Activated CD4-positive, CD25-positive, alpha-beta regulatory T cell treated with anti-CD3 and anti-CD28 coated beads, Interleukin-2, amount 50 U/mL, for 24 hours (primary cell): ENCODE results near the gene APOL3.
"Not testable (repeated sequence)": the region's sequence is repeated elsewhere in the genome, so short reads cannot be mapped to it uniquely, and the experiment has no call there.

Source experiments
- ATAC-seq, 2 donors: fragments of 150-1000 bp; cut with Tn5 transposase; one replicate each; pipeline ENCODE4 v1.10.0; 2021; ENCODE audit warnings: mild to moderate bottlenecking in 1 of 2, moderate library complexity in 1 of 2

Gene APOL3, protein sequence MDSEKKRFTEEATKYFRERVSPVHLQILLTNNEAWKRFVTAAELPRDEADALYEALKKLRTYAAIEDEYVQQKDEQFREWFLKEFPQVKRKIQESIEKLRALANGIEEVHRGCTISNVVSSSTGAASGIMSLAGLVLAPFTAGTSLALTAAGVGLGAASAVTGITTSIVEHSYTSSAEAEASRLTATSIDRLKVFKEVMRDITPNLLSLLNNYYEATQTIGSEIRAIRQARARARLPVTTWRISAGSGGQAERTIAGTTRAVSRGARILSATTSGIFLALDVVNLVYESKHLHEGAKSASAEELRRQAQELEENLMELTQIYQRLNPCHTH

DNA sequence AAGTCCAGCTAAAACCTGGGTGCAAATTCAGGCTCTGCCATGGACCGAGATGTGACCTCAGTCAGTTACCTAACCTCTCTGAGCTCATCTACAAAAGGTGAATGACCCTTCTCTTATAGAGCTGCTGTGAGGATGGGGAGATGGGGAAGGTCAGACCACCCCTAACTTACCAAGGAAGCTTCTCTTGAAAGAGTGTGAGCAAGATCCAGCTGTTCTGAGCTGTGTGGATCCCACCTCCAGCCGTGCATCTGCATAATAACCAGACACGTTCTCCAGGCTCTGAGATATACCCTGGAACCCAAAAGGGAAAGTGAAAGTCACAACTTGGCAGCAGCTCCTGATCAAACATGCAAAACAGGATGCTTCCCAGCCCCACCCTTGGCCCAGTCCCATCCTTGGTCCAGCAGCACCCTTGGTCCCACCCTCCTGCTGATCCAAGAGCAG, at the start of gene APOL3:
Gene APOL3 (minus strand): TSS at position 257 of the 444 bp plus-strand sequence. CDS start 11,700 bp downstream, outside the sequence.
- ATAC-seq, result peak; percentile 56 to 64

DNA sequence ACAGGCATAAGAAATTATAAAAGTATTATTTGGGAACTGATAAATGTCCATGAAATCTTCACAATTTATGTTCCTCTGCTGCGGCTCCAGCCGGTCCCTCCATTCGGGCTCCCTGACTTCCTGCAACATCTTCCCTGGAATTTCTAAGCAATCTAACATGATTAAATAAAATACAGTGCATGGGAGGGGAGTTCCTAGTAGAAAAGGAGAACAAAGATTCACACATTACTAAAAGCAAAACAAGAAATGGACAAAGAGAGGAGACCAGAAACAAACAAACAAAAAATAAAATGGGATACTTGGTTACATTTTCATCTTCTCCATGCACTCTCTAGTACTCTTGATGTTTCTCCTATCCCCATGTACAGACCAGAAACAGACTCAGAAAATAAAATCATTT, 49.7 kb upstream of the APOL3 start:
- no peak for ATAC-seq

DNA sequence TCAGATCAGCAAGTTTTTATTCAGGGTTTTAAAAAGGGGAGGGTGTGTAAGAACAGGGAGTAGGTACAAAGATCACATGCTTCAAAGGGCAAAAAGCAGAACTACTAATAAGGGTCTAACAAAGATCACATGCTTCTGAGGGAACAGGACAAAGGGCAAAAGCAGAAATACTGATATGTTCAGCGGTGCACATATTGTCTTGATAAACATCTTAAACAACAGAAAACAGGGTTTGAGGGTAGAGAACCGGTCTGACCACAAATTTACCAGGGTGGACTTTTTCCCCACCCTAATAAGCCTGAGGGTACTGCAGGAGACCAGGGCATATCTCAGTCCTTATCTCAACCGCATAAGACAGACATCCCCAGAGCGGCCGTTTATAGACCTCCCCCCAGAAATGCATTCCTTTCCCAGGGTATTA, 48.9 kb upstream of the APOL3 start:
- ATAC-seq, result not testable (repeated sequence)

DNA sequence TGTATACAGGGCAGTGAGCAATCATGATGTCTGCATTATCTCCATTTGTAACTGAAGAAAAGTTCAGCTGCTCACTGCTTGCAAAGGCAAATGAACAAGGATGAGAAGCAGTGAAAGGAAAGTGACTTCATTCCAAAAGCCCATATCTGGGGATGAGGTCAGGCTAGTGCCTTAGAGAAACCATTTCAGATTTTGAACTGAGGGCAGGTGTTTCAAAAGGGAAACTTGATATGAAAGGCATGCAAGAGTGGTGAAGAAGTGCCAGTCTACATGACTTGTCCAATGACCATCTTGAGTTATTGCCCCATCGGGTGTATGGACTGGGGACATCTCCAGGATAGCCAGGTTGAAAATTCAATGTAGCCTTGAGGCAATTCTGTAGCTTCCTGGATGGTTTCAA, 48.4 kb upstream of the APOL3 start:
- ATAC-seq, result no peak

DNA sequence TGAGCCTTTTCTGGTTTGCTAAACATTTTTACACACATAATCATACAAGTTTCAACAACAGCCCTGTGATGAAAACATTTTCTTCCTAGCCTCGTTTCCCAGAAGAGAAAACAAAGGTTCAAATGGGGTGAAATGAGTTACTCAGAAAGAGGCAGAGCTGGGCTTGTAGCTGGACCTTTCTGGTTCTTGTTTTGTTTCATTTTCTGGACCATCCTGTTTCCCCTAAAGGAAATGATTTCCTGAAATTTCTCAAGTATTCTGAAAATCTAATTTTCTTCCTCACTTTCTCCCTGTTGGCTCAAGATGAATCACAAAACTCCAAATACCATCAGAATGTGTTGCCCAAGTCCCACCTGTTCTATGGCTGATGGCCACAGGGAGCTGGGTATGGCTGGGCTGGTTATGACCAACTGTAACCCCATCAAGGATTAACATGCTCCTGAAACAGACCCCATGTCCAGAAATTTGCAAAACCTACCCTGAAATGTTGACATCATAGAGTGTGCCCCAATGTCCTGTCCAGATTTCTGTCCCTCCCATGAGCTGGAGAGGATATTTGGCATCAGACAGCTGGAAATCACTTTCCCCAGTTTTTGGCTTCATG, 47.7 kb upstream of the APOL3 start:
- ATAC-seq, result no peak

DNA sequence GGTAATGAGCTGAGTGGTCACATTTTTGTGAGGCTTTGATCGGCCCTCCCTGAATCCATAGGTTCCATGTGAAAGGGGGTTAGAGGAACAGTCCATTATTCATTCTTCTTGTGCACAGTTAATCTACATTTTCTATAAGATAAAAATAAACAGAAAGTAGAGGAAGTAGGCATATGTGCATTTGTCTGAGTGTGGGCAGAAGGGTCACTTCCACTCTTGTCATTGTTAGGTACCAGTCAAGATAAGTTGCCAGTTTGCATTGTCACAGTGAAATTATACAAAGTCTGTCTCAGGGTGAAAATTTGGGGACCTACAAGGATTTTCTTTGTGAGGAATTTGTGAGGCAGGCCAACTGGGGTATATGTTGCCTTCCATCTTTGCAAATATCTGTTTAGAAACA, 45.7 kb upstream of the APOL3 start:
- ATAC-seq, result no peak

DNA sequence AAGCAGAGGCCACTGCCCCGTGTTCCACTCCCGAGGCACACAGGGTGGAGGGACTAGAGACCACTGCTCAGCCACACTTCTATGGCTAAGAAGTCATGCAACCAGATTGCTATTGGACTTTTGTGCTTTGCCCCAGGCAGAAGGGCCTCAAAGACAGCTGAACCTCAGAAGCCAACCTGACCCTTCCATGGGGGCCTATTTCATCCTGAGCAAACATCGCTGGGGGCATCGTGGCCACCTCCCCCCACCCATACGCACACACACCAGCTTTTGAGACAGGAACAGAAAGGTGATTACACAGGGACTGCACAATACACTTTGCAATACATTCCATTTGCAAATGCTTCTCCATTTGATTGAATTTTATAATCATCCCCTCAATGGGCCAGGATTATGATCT, 45.0 kb upstream of the APOL3 start:
- not testable (repeated sequence) for ATAC-seq

DNA sequence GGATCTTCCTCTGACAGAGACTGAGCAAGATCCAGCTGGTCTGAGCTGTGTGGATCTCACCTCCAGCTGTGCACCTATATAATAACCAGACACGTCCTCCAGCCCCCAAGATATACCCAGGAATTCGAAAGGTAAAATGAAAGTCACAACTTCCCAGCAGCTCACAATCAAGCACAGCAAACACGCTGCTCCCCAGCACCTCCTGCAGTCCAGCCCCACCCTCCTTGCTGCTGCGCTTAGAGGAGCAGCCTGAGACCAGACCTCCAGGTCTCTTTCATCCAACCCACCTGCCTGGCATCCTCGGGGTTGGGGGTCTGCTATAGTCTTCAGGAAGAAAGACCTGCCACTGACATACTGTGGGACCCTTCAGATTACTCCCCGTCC, 44.1 kb upstream of the APOL3 start:
- no peak for ATAC-seq

DNA sequence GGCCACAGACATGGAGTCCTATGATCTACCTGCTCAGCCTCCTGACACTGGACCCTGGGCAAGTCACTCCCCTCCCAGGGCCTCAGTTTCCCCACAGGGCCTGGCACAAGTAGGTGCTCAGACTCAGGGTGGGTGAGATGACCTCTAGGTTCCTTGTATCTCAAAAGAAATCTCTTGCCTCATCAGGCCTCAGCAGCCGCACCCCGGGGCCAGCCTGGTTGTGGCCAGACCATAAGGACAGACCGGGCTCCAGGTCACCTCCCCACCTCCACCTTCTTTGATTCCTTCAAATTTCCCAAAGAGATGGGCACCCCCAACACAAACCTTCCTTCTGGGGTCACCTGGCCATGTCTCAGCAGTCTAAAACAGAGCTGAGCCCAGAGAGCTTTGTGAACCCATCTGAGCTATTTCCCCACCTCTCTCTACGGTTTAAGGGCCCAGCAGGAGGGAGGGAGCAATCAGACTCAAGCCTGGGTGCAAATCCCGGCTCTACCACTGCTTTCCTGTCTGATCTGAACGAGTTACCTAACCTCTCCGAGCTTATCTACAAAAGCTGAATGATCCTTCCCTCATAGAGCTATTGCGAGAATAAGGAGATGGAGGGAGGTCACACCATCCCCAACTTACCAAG, 43.6 kb upstream of the APOL3 start:
- no peak for ATAC-seq

DNA sequence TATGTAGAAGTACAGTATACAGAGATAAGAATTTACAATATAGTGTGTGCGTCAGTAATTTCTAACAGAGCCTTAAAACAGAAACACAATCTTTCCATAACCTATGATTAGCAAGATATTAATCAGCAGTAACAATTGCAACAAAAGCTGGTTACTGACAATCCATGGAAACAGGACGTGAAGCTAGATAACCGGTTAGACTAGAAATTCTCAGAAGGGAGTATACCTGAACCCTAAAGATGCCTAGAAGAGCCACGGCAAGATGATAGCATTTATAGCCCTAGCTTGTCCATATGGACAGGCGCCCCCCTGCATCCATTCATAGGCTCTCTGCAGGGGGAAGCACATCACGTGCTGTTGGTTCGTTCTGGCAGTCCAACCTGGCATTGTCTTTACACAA, 42.9 kb upstream of the APOL3 start:
- ATAC-seq, result not testable (repeated sequence)

DNA sequence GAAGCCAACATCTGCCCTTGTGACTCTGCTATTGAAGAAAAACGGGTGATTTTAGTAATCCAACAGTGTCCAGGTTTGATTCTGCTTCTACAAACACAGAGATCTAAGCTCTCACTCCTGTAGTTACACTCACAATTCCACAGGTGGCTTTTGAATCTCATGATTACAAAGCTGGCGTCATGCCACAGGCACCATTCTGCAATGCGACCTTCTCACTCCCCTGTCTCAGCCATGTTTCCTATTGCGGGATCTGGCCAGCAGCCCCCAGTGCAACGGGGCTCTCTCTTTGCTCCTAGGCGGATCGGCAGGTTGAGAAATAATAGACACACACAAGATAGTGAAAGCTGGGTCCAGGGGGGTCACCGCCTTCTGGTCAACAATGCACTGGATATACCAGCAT, 42.4 kb upstream of the APOL3 start:
- not testable (repeated sequence) for ATAC-seq

DNA sequence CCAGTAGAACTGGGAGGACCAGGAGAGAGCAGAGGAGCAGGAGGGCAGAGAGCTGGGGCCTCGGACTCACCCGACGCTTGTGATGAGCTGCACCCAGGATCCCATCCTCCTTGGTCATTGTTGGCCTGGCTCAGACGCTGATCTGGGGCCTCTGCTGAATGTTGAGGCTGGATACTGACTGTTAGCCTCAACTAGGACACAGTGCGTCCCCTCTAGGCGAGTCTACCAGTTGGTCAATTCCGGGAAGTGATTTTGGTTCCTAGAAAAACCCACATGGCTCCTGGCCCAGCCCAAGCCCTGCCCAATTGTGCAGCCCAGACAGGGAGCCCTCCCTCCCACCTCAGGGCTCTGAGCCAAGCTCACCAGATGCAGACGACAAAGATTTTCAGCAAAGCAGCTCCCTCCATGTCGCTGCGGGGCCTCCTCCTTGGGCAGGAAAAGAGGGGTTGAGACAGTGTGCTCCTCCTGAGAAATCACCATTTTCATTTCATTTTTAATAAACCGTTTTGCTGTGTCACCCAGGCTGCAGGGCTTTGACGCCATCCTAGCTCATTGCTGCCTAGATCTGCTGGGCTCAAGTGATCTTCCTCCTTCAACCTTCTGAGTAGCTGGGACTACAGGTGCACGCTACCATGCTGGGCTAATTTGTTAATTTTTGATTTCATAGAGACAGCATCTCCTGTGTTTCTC, 41.2 kb upstream of the APOL3 start, which contains the start of gene APOL4:
Gene APOL4 (minus strand): TSS at position 180 of the 690 bp plus-strand sequence. CDS start 75 bp downstream, at position 105.
- ATAC-seq, result no peak

DNA sequence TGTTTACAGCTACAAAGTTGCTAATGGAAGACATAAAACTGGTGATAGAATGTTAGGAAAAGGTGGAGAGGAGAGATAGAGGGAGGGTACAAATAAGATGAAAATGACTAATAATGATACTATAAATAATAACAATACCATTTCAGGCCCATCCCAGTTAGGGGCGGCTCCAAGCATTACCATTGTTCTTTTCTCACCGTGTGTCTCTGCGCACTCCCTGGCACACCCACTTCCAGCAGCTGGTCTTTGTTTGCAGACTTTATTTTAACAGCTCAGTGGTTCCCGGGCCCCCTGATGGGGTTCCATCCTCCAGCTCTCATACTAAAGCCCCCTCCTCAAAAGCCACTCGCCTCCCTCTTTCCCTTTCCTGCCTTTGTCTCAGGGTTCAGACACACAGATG, 40.5 kb upstream of the APOL3 start:
- not testable (repeated sequence) for ATAC-seq

DNA sequence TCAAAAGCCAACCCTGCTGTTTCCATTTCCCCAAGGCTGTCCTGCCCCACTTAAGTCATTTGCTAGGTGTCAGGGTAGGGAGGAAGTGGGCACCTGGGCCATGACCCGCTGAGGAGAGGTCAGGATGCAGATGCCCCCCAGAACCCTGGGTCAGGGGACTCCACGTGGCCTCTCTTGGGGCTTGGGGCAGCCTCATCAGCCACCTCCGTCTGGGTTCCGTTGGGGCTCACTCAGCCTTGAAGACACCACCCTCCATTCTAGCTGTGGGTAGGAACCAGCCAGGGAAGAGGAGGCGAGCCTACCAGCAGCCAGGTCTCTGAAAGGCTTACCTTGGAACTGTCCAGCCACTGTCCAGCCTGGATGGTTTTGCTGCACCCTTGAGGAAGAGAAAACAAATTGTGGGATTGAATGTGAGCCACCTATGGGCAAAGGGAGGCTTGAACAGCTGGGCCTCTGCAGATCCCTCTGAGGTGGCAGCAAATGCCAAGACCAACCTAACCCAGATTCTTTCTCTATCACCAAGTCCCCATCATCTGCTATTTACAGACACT, 38.5 kb upstream of the APOL3 start:
- no peak for ATAC-seq

DNA sequence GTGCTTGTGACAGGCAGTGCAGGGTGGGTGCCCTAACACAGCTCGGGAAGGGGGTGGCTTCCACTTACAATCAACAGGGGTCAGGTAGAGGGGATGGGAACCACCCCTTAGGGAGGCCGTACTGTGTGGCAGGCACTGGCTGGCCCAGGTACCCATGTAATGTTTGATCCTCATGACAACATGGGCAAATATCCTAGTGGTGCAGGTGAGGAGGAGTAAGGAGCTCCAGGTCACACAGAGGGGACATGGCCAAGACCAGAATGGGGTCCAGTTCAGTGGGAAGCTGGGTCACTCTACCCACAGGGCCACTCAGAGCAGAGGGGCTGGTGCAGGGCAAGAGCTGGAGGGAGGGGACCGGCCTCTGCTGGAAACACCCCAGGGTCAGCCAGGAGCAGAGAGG, 38.0 kb upstream of the APOL3 start:
- ATAC-seq, result no peak

DNA sequence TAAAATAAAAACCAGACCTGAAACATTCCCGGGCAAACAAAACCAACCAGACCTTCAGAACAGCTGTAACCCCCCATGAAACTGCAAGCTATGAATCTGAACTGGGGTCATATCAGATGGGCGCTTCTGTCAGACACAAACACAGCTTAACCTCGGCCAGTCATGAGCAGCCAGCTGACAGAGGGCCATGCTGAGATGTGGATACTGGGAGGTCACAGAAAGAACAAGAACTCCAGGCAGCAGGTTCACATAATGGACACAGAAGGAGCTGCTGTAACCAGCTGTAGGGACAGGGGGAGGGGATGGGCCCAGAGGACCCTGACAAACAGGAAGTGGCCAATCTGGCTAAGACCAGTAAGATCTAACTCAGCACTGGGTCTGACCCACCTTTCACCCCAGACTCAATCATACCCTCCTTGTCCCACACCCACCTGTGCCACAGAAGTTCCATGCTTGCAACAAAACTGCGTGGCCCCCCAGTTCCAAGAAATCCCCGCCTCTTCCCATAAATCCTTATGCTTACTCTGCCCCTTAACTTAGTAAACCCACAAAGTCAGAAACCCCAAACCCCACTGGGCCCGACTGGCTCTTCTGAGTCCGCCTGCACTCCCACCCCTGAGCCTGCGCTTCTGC, 37.1 kb upstream of the APOL3 start:
- ATAC-seq, result peak; percentile 15 to 55

DNA sequence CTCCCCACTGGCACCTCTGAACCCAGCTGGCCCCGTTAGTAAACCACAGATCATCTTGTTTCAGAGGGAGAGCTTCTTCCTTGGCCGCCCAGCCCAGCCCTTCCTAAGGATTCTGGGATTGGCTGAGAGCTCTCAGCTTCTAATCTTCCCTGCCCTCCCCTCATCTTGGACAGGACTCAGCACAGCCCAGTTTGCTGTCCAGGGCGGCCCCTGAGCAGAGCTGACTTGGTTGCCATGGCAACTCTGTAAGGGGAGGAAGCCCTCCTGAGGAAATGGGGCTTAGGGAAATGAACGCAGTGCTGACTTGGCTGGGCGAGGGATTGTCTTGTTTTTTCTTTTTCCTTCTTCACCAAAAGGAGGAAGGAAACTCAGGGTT, 36.5 kb upstream of the APOL3 start:
- ATAC-seq, result no peak

DNA sequence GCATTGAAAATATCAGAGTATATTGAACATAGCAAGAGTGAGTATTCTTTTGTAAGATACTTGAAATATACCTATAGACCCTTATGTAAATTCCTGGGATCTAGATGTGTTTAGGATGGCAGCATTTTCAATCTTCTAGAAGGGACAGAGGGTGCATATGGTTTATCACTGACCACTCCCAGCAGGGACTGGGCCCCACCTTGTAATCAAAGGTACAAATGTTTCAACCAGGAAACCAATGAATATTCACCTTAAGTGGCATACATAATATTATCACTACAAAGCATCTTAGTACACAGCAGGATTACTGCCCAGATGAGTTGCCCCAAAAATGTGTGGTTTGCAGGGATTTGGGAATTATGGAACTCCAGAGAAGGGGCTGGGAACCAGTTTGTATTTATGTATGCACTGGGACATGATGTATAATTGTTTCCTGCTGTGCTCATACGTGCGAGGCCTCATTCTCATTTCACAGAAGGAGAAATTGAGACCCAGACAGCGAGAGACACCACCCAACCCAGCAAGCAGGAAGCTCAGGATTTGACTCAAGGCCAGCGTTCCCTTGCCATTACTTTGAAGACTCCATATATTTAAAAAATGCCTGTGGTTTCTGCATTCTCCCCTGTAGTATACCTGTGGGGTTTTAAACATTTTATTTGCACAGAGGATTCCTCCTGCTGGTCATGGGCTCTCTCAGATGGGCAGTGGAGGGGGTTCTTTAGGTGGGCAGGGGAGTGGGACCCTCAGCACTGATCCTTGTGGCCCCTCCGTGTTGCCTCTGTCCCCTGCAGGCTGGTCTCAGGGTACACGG, 35.9 kb upstream of the APOL3 start:
- ATAC-seq, result no peak

DNA sequence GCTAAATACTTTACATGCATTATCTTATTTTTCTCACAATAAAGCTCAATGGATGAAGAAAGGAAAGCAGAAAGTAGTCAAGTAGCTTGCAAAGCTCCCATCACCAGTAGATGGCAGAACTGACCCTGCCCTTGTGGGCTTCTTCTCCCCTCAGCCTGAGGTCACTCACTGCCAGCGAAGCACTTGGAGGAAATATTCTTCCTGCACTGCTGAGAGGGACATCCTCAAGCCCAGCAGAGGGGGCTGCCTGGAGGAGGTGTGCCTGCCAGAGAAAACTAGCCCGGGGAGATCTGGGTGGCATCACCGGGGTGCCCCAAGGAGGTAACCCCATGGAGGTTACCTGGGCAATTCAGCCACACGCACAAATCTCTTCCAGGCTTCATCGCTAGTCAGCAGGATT, 34.4 kb upstream of the APOL3 start:
- ATAC-seq, result peak; percentile 53 to 65

DNA sequence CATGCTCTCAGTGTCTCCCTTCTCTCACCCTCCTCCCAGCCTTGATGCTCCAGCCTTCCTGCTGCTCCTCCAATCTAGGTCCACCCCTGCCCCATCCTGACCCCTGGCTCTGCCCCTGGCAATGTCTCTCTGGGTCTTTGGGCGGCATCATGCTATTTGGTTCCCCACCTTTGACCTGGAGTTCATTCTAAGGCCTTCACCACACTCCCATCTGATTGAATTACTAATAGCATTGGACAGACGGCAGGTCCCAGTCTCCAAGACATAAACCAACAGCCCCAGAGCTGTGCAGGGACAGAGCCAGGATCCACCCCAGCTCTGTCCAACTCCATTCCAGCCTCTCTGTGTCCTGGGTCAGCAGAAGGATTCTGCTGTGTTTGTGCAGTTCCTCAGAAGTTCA, 33.8 kb upstream of the APOL3 start:
- ATAC-seq, result no peak

DNA sequence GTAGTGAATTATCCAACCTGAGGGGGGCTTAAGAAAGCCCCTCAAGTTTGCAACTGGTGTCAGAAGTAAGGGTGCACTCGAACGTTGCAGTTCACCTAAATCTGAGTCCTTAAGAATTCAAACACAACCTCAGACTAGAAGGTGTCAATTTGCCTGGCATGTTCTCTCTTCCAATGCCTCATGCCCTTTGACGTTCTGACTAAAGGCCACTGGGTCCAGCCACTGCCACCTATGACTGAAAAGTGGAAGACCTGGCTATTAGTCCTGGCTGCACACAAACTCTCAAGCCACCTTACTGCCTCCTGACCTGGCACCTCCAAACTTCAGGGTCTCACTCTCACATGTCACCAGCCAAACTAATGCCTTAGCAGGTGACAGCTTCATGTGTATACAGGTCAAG, 33.0 kb upstream of the APOL3 start:
- no peak for ATAC-seq

DNA sequence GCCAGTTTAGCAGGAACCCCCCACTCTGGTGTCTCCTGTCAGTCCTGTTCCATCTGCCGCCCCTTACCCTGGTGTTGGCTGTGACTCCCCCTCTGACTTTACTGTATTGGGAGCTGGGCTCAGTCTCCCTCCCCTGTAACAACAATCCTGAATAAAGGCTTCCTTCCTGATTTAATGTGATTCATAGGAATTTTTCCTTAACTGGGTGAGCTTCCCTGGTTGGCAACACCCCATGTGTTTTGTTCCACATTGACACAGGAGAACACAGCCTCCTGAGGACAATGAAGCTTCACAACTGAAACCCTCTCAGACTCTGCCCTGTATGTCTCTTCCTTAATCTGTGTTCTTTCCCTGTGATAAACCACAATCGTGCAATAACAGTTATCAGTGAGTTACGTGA, 32.6 kb upstream of the APOL3 start:
- ATAC-seq, result no peak
